A549 (cell line): ENCODE results near the gene DIS3L2. TPM values are rescaled to one million over a fixed set of nuclear protein-coding genes. Genes with fewer than 3 reads are reported as not detected.

ENCODE experiments used
- ATAC-seq, 2 experiments: fragments of 200-7000 bp in 1 of 2; fragments of >200 bp in 1 of 2; cut with Nextera tagmentation in 1 of 2; cut with Tn5 transposase in 1 of 2; 3 replicates each; pipeline versions ENCODE4 v1.8.0 to v1.9.1; 2018 to 2020; ENCODE audit warnings: mild to moderate bottlenecking in 1 of 2, moderate library complexity in 1 of 2
- CTCF ChIA-PET: fragments of 300-600 bp; sonication (Branson Sonifier 250); formaldehyde crosslinking; extraction: SDS; loops from one replicate; lab custom pipeline; 2021; ENCODE audit warnings: antibody characterized with exemption, inconsistent platforms; lab: Yijun Ruan, JAX
- POLR2A ChIA-PET: fragments of 350-600 bp; formaldehyde crosslinking; extraction: SDS; loops from one replicate; lab custom pipeline; 2021; ENCODE audit warnings: antibody characterized with exemption, inconsistent platforms; lab: Yijun Ruan, JAX
- DNase-seq, 2 experiments: peaks; one replicate each; pipeline versions ENCODE4 v3.0.0 to v3.0.0-alpha.2; 2011 to 2016; ENCODE audit warnings: low read depth in 1 of 2, low spot score in 1 of 2
- FAIRE-seq: peaks from 2 replicates; lab custom pipeline; 2011; peaks lifted over from hg19 to GRCh38; lab: Jason Lieb, UNC
- H3K27ac ChIP-seq, 2 experiments: fragments of >200 bp; sonication (Bioruptor Twin); formaldehyde crosslinking; 3 replicates each; pipeline ENCODE4 v1.5.1; 2016 to 2017
- H3K4me1 ChIP-seq: fragments of >200 bp; sonication (Bioruptor Twin); formaldehyde crosslinking; 3 replicates; pipeline ENCODE4 v1.6.1; 2016
- H3K4me2 ChIP-seq: fragments of >200 bp; sonication (Bioruptor Twin); formaldehyde crosslinking; 3 replicates; pipeline ENCODE4 v1.6.1; 2016
- H3K4me3 ChIP-seq: fragments of >200 bp; sonication (Bioruptor Twin); formaldehyde crosslinking; 3 replicates; pipeline ENCODE4 v1.5.1; 2016
- H3K9me3 ChIP-seq: fragments of >200 bp; sonication (Bioruptor Twin); formaldehyde crosslinking; 3 replicates; pipeline ENCODE4 v1.6.1; 2016
- CBX2 ChIP-seq: fragments of 200-600 bp; sonication (generic); IDR thresholded peaks from 2 replicates; pipeline ENCODE4 v1.6.1; 2016; ENCODE audit warnings: low read depth, mild to moderate bottlenecking, borderline replicate concordance
- E2F6 ChIP-seq: IDR thresholded peaks from 2 replicates; pipeline ENCODE4 v1.6.1; 2012; ENCODE audit warnings: low read depth, borderline replicate concordance
- EHMT2 ChIP-seq: fragments of 200-600 bp; sonication (generic); IDR thresholded peaks from 2 replicates; pipeline ENCODE4 v1.6.1; 2016; ENCODE audit warnings: antibody characterized with exemption, low read depth, mild to moderate bottlenecking, moderate library complexity
- FOSL2 ChIP-seq, 2 experiments: fragments of 450-650 bp in 1 of 2; fragments of >200 bp in 1 of 2; sonication (Bioruptor Twin) in 1 of 2; formaldehyde crosslinking; IDR thresholded peaks; 2 replicates each; pipeline versions ENCODE4 v1.5.0 to v1.6.1; 2016 to 2020; ENCODE audit warnings: mild to moderate bottlenecking in 1 of 2, moderate library complexity in 1 of 2
- HDAC2 ChIP-seq: fragments of 200-600 bp; sonication (generic); IDR thresholded peaks from 2 replicates; pipeline ENCODE4 v1.6.1; 2016
- HMGXB4 ChIP-seq: fragments of 250-450 bp; sonication (Bioruptor Pico); IDR thresholded peaks from 2 replicates; pipeline ENCODE4 v1.5.0; 2021; ENCODE audit warnings: mild to moderate bottlenecking, moderate library complexity, borderline replicate concordance
- HOXB13 ChIP-seq: fragments of 250-450 bp; sonication (Bioruptor Pico); IDR thresholded peaks from 2 replicates; pipeline ENCODE4 v1.5.0; 2020; ENCODE audit warnings: low read depth, mild to moderate bottlenecking, moderate library complexity
- MAFK ChIP-seq: fragments of 450-650 bp; IDR thresholded peaks from 2 replicates; pipeline ENCODE4 v1.6.1; 2014; ENCODE audit not compliant: partially characterized antibody
- MAX ChIP-seq: IDR thresholded peaks from 2 replicates; pipeline ENCODE4 v1.6.1; 2012
- MYC ChIP-seq: IDR thresholded peaks from 2 replicates; pipeline ENCODE4 v1.6.1; 2012; ENCODE audit warnings: mild to moderate bottlenecking, inconsistent platforms, low read length, improper control_type of control experiment, borderline replicate concordance
- NR3C1 ChIP-seq: fragments of >200 bp; sonication (Bioruptor Twin); formaldehyde crosslinking; IDR thresholded peaks from 3 replicates; pipeline ENCODE4 v1.6.1; 2017
- REST ChIP-seq: fragments of 200-600 bp; sonication (generic); IDR thresholded peaks from 2 replicates; pipeline ENCODE4 v1.6.1; 2016; ENCODE audit warnings: antibody characterized with exemption, mild to moderate bottlenecking, moderate library complexity
- SMC3 ChIP-seq: fragments of >200 bp; sonication (Bioruptor Twin); formaldehyde crosslinking; IDR thresholded peaks from 3 replicates; pipeline ENCODE4 v1.6.1; 2018; ENCODE audit warnings: inconsistent platforms
- TFCP2L1 ChIP-seq: fragments of 250-450 bp; sonication (Bioruptor Pico); IDR thresholded peaks from 2 replicates; pipeline ENCODE4 v1.5.0; 2021; ENCODE audit warnings: mild to moderate bottlenecking
- TP53 ChIP-seq: fragments of 250-450 bp; sonication (Bioruptor Pico); IDR thresholded peaks from 2 replicates; pipeline ENCODE4 v1.5.0; 2021; ENCODE audit warnings: mild to moderate bottlenecking, moderate library complexity
- USF2 ChIP-seq: fragments of 450-650 bp; IDR thresholded peaks from 2 replicates; pipeline ENCODE4 v1.6.1; 2014; ENCODE audit warnings: antibody characterized with exemption
- ZC3H11A ChIP-seq: fragments of 450-650 bp; IDR thresholded peaks from 2 replicates; pipeline ENCODE4 v1.6.1; 2014; ENCODE audit warnings: antibody characterized with exemption, mild to moderate bottlenecking
- ZFP36 ChIP-seq: fragments of 450-650 bp; IDR thresholded peaks from 2 replicates; pipeline ENCODE4 v1.6.1; 2014; ENCODE audit warnings: borderline replicate concordance; ENCODE audit not compliant: partially characterized antibody
- ZSCAN20 ChIP-seq: fragments of 250-450 bp; sonication (Bioruptor Pico); IDR thresholded peaks from 2 replicates; pipeline ENCODE4 v1.8.0; 2022; ENCODE audit warnings: mild to moderate bottlenecking, moderate library complexity
- WGBS: methylation state at CpG from one replicate; pipeline ENCODE4 v1.1.6; 2017; ENCODE audit errors: missing lambda C conversion rate; 5-methylcytosine and 5-hydroxymethylcytosine counted together
- polyA plus RNA-seq, 4 experiments: library from polyadenylated mRNA; depleted of rRNA in 3 of 4; stranded (reverse); fragments of >200 nt; fragmentation: RNase III in 1 of 4; extraction: RNeasy Plus Mini Kit Qiagen cat#74134 plus additional on column Dnase treatment in 1 of 4; gene quantifications; 2 replicates in 3 of 4; 3 replicates in 1 of 4; pipeline ENCODE4 v1.2.3, GENCODE V29; 2011 to 2017

DIS3L2 gene
- polyA plus RNA-seq, 2 of the 4 experiments (the other 2 are of a cell fraction): 14.9 to 15.4 TPM

GRCh38 chr2:232377319-232377718 is 415.8 kb downstream of the DIS3L2 start:
- FAIRE-seq (no peak), DNase-seq (no peak), ATAC-seq (no peak)
- Histone ChIP-seq H3K27ac (no peak overlapping the region; a peak in 1 of 6 replicates), H3K4me3 (no peak overlapping the region), H3K4me1 (peaks cover 8% of the 10 kb centered on the region), H3K4me2 (no peak overlapping the region), H3K9me3 (no peaks in the 10 kb centered on the region)
- ChIA-PET CTCF (interaction anchor here (1.1 to 3.6 kb wide), 4 partner anchors 9 to 477 kb away, joined by 3 to 15 read pairs (median 4); no protein-coding TSS in a partner anchor), POLR2A (no interaction called here)
- 83% methylated on average over 7 of the region's 7 CpGs for WGBS
- TF ChIP-seq SMC3: no peak
- no peak for TF ChIP-seq MYC
- no peak for TF ChIP-seq HMGXB4 (CRISPR knock-in tag)
- TF ChIP-seq HDAC2: no peak
- TF ChIP-seq E2F6: no peak
- TF ChIP-seq REST: no peak
- TF ChIP-seq MAFK: no peak
- no peak for TF ChIP-seq TFCP2L1 (CRISPR knock-in tag)
- no peak for TF ChIP-seq ZSCAN20 (CRISPR knock-in tag)
- no peak for TF ChIP-seq ZC3H11A
- no peak for TF ChIP-seq HOXB13 (CRISPR knock-in tag)
- no peak for TF ChIP-seq CBX2
- TF ChIP-seq FOSL2 (IDR thresholded peaks at IDR 0.05): no peak
- TF ChIP-seq FOSL2 (CRISPR knock-in tag; IDR thresholded peaks at IDR 0.05): no peak
- no peak for TF ChIP-seq USF2
- TF ChIP-seq MAX: no peak
- TF ChIP-seq TP53 (CRISPR knock-in tag): no peak
- no peak for TF ChIP-seq ZFP36
- no peak for TF ChIP-seq NR3C1
- no peak for TF ChIP-seq EHMT2
